ENCODE results near the gene C18orf63. TPM values are rescaled to one million over a fixed set of nuclear protein-coding genes. Genes with fewer than 3 reads are reported as not detected.
"Not testable (repeated sequence)": the region's sequence is repeated elsewhere in the genome, so short reads cannot be mapped to it uniquely, and the experiment has no call there.

Gene C18orf63
- total RNA-seq, 1 experiment from 2014 or later = not detected

GRCh38 chr18:74283646-74284045 lies 32.0 kb upstream of the C18orf63 start:
- Mint-ChIP-seq H3K27ac (ENCODE audit: low read depth, unreplicated experiment) (no peak overlapping the region), H3K4me3 (ENCODE audit: unreplicated experiment) (no peak overlapping the region), H3K36me3 (ENCODE audit: insufficient read depth, unreplicated experiment) (peaks cover 5% of the 10 kb centered on the region), H3K9me3 (ENCODE audit: unreplicated experiment) (no peaks in the 10 kb centered on the region), H3K4me1 (ENCODE audit: insufficient read depth, unreplicated experiment) (peaks cover 31% of the 10 kb centered on the region), H3K27me3 (ENCODE audit: insufficient read depth, unreplicated experiment) (no peaks in the 10 kb centered on the region)
- DNase-seq (ENCODE audit: unreplicated experiment) = no peak
- POLR2A ChIA-PET = interaction anchor here (0.6 kb wide), 1 partner anchor 12 kb away, joined by 3 read pairs; no protein-coding TSS in a partner anchor
- TF ChIP-seq CTCF (IDR thresholded peaks at IDR 0.05; ENCODE audit: unreplicated experiment) = no peak
- no TSS peak for BruUV-seq (replicated peaks)
- CTCF ChIA-PET = interaction anchor here (1.7 kb wide), 1 partner anchor 9 kb away, joined by 4 read pairs; no protein-coding TSS in a partner anchor
- intact Hi-C loops (cut with micrococcal nuclease) = no loop called here

- DNase-seq (ENCODE audit: unreplicated experiment) = no peak
- no peak overlapping the region for H3K4me3 Mint-ChIP-seq (ENCODE audit: unreplicated experiment)
- BruUV-seq (replicated peaks) = no TSS peak
- no peak for TF ChIP-seq CTCF (IDR thresholded peaks at IDR 0.05; ENCODE audit: unreplicated experiment)
- intact Hi-C loops (cut with micrococcal nuclease) = no loop called here
- H3K27ac Mint-ChIP-seq (ENCODE audit: low read depth, unreplicated experiment) = no peak overlapping the region
- no peaks in the 10 kb centered on the region for H3K27me3 Mint-ChIP-seq (ENCODE audit: insufficient read depth, unreplicated experiment)
- H3K36me3 Mint-ChIP-seq (ENCODE audit: insufficient read depth, unreplicated experiment) = peaks cover 5% of the 10 kb centered on the region
- CTCF ChIA-PET = interaction anchor here (0.6 to 1.7 kb wide), 4 partner anchors 10 to 1551 kb away, joined by 3 to 4 read pairs (median 4); no protein-coding TSS in a partner anchor
- peaks cover 31% of the 10 kb centered on the region for H3K4me1 Mint-ChIP-seq (ENCODE audit: insufficient read depth, unreplicated experiment)
- no peaks in the 10 kb centered on the region for H3K9me3 Mint-ChIP-seq (ENCODE audit: unreplicated experiment)
- POLR2A ChIA-PET = interaction anchor here (0.6 to 1.5 kb wide), 2 partner anchors 11 to 33 kb away, joined by 3 read pairs; no protein-coding TSS in a partner anchor
Observed at GRCh38 chr18:74284191-74284979, 31.3 kb upstream of the C18orf63 start.

GRCh38 chr18:74284980-74285355 lies 30.7 kb upstream of the C18orf63 start:
- BruUV-seq (replicated peaks) = no TSS peak

GRCh38 chr18:74285583-74285982 lies 30.1 kb upstream of the C18orf63 start:
- H3K4me3 Mint-ChIP-seq (ENCODE audit: unreplicated experiment); H3K27ac Mint-ChIP-seq (ENCODE audit: low read depth, unreplicated experiment); H3K27me3 Mint-ChIP-seq (ENCODE audit: insufficient read depth, unreplicated experiment); BruUV-seq (replicated peaks); CTCF ChIA-PET; DNase-seq (ENCODE audit: unreplicated experiment); H3K9me3 Mint-ChIP-seq (ENCODE audit: unreplicated experiment); POLR2A ChIA-PET; intact Hi-C loops (cut with micrococcal nuclease); H3K36me3 Mint-ChIP-seq (ENCODE audit: insufficient read depth, unreplicated experiment): not testable (repeated sequence)
- peaks cover 31% of the 10 kb centered on the region for H3K4me1 Mint-ChIP-seq (ENCODE audit: insufficient read depth, unreplicated experiment)

More at GRCh38 chr18:74284980-74285355, 30.7 kb upstream of the C18orf63 start:
- Mint-ChIP-seq H3K27me3 (ENCODE audit: insufficient read depth, unreplicated experiment) (no peaks in the 10 kb centered on the region), H3K9me3 (ENCODE audit: unreplicated experiment) (no peaks in the 10 kb centered on the region), H3K4me1 (ENCODE audit: insufficient read depth, unreplicated experiment) (peaks cover 31% of the 10 kb centered on the region), H3K4me3 (ENCODE audit: unreplicated experiment) (no peak overlapping the region), H3K27ac (ENCODE audit: low read depth, unreplicated experiment) (no peak overlapping the region), H3K36me3 (ENCODE audit: insufficient read depth, unreplicated experiment) (peaks cover 5% of the 10 kb centered on the region)
- TF ChIP-seq CTCF (IDR thresholded peaks at IDR 0.05; ENCODE audit: unreplicated experiment) = no peak
- POLR2A ChIA-PET = interaction anchor here (1.5 kb wide), 1 partner anchor 34 kb away, joined by 3 read pairs; no protein-coding TSS in a partner anchor
- CTCF ChIA-PET = interaction anchor here (0.6 to 1.7 kb wide), 4 partner anchors 10 to 1550 kb away, joined by 3 to 4 read pairs (median 4); no protein-coding TSS in a partner anchor
- intact Hi-C loops (cut with micrococcal nuclease) = no loop called here
- DNase-seq (ENCODE audit: unreplicated experiment) = no peak
